Measurements from ENCODE around the gene CASP7. TPM values are rescaled to one million over a fixed set of nuclear protein-coding genes. Genes with fewer than 3 reads are reported as not detected.

The CASP7 gene
- total and polyA plus RNA-seq, 12 donors: 7.1 to 25.1 (median 17.2) TPM

DNA sequence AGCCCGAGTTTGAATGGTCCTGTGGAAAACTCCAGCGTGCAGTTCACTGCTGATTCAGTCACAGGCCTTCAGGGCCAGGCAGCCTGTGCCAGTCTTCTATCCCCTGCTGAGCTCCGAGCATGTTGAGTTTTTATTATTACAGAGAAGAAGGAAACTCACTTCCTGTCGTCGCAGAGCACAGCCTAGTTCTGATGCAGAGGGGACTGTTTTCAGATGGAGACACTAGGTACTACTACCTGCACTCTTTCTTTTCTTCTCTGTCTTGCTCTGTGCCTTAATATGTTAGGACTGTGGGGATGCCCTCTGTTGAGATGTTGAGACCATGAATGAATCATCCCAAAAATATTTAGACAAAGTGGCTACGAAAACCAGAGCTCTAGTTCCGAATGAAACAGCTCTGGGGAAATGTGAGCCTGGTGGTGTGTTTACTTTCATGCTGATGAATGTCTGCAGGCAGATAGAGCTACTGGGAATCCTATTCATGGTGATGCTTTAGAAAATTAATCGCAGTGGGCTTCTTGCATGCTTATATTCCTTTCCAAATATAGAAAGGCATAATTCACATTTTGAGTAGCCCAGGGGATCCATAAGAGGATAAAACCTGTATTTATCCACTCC is 29.6 kb downstream of the CASP7 start:
- Histone ChIP-seq H3K9me3 (replicated peaks in 1 of 3) (no peaks in the 10 kb centered on the region), H3K4me1 (replicated peaks in 1 of 2) (peaks cover 0 to 18% of the 10 kb centered on the region in 2 donors), H3K27me3 (no peaks in the 10 kb centered on the region), H3K27ac (peak overlapping the region in 3 of 5 donors; percentile 13 to 40 (median 26)), H3K4me3 (no peak overlapping the region), H3K36me3 (replicated peaks in 1 of 2) (no peaks in the 10 kb centered on the region)
- TF ChIP-seq CTCF (IDR thresholded peaks at IDR 0.05): no peak
- TF ChIP-seq POLR2A (IDR thresholded peaks at IDR 0.05): no peak
- intact Hi-C loops (cut with DNase I): loop anchor here in 1 of 2 donors (10.0 kb wide), 1 partner anchor 395 kb away; no protein-coding TSS in a partner anchor
- 37 to 41% (median 37%) methylated on average over 8 of the region's 8 CpGs for WGBS, 4 donors
- DNase-seq: peak in 3 of 7 donors; percentile 35 to 53 (median 49)

- Histone ChIP-seq H3K27me3 (no peaks in the 10 kb centered on the region), H3K27ac (no peak overlapping the region), H3K4me1 (replicated peaks in 1 of 2) (peaks cover 0 to 18% of the 10 kb centered on the region in 2 donors), H3K4me3 (no peak overlapping the region), H3K9me3 (replicated peaks in 1 of 3) (no peaks in the 10 kb centered on the region), H3K36me3 (replicated peaks in 1 of 2) (no peaks in the 10 kb centered on the region)
- intact Hi-C loops (cut with DNase I): no loop called here
- TF ChIP-seq CTCF (IDR thresholded peaks at IDR 0.05) (no peak), POLR2A (IDR thresholded peaks at IDR 0.05) (no peak)
- no peak for DNase-seq
- 75 to 86% (median 78%) methylated on average over 2 of the region's 2 CpGs for WGBS, 4 donors
Observed at GRCh38 chr10:113711142-113711541, 31.4 kb downstream of the CASP7 start.

GRCh38 chr10:113712024-113712423 is 32.3 kb downstream of the CASP7 start:
- no peak for DNase-seq
- WGBS, 4 donors: 87 to 93% (median 90%) methylated on average over 3 of the region's 3 CpGs
- TF ChIP-seq POLR2A (IDR thresholded peaks at IDR 0.05) (no peak), CTCF (IDR thresholded peaks at IDR 0.05) (no peak)
- no peak overlapping the region for H3K27ac ChIP-seq
- peaks cover 0 to 18% of the 10 kb centered on the region in 2 donors for H3K4me1 ChIP-seq (replicated peaks in 1 of 2)
- H3K4me3 ChIP-seq: no peak overlapping the region
- H3K36me3 ChIP-seq (replicated peaks in 1 of 2): no peaks in the 10 kb centered on the region
- no peaks in the 10 kb centered on the region for H3K27me3 ChIP-seq
- intact Hi-C loops (cut with DNase I): no loop called here
- no peaks in the 10 kb centered on the region for H3K9me3 ChIP-seq (replicated peaks in 1 of 3)

- H3K36me3 ChIP-seq (replicated peaks in 1 of 2): no peaks in the 10 kb centered on the region
- intact Hi-C loops (cut with DNase I): no loop called here
Observed at GRCh38 chr10:113712755-113713639, 33.3 kb downstream of the CASP7 start.

More at GRCh38 chr10:113712755-113713639, 33.3 kb downstream of the CASP7 start:
- WGBS, 4 donors: 85 to 94% (median 88%) methylated on average over 8 of the region's 8 CpGs
- TF ChIP-seq CTCF (IDR thresholded peaks at IDR 0.05): no peak
- TF ChIP-seq POLR2A (IDR thresholded peaks at IDR 0.05): no peak
- H3K4me1 ChIP-seq (replicated peaks in 1 of 2): peaks cover 0 to 18% of the 10 kb centered on the region in 2 donors
- no peak overlapping the region for H3K27ac ChIP-seq
- H3K4me3 ChIP-seq: no peak overlapping the region
- no peaks in the 10 kb centered on the region for H3K9me3 ChIP-seq (replicated peaks in 1 of 3)
- no peak for DNase-seq
- no peaks in the 10 kb centered on the region for H3K27me3 ChIP-seq
